Pons (tissue), 1 donor: ENCODE results near the gene ZNRF3.
"Not testable (repeated sequence)": the region's sequence is repeated elsewhere in the genome, so short reads cannot be mapped to it uniquely, and the experiment has no call there.

Experiments
- DNase-seq: peaks from one replicate; pipeline ENCODE4 v3.0.0-alpha.2; 2016; ENCODE audit warnings: low spot score

Gene ZNRF3

DNA sequence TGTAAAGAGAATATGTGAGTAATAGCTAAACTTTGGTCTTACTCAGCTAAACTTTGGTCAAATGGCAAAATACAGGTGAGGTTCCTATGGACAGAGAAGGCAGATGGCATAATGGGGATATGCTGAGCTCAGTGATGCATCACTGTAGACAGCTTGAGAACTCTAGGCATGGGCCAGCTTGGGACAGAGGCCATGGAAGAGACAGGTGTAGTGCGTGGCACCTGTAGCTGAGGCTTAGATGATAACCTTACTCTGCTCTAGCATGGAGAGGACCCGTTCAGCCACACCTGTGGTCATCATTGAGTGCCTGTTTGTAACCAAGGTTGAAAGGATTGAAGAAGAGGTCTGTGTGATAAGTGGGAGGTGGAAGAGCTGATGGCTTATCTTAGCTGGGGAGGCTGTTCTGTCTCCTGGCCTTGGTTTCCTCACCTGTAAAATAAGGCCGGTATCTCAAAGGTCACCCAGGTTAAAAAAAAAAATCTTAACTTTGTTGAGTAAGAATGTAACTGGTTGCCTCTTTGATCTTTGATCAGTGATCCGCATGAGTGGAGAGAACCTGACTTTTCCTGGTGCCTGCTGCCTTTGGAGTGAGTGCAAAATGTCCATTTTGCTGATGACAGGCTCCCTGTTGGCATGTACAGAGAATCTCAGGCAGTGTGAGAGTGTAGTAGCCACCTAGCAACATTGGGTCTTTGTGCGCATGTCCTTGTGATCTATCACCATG is 48.6 kb downstream of the ZNRF3 start:
- DNase-seq = no peak

DNA sequence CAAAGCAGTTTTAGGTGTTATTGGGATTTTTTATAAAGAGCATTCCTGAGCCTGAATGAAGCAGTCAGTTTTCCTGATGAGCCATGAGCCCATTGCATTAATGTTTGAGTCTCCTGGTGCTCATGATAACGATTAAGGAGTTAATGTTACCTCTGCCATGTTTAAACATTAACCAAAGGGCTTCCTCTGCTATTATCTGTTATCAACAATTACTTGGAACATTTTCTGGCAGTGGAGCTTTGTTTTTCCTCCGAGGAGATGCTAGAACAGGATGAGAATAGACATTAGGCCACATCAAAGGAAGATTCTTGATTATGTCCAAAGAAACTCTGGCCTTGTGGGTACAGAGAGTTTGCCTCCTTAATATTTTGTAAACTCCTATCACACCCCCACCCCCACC is 49.9 kb downstream of the ZNRF3 start:
- DNase-seq = no peak

DNA sequence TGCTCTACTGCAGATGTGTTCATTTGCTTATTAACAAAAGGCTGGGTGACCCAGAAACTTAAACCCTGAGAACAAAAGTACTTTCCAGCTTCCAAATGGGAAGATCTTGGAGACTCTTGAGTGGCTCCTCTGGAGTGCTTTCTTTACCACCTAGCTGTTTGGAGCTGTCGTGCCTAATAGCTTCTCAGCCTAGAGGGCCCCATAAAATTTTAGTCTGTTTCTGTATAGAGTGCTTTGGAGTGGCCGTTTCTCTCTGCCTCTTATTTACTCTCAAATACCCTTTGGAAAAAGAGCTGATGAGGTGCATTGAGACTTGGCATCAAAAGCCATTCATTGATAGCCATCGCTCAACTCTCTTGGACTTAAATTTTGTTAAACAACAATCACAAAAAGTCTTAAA is 50.7 kb downstream of the ZNRF3 start:
- DNase-seq = no peak

DNA sequence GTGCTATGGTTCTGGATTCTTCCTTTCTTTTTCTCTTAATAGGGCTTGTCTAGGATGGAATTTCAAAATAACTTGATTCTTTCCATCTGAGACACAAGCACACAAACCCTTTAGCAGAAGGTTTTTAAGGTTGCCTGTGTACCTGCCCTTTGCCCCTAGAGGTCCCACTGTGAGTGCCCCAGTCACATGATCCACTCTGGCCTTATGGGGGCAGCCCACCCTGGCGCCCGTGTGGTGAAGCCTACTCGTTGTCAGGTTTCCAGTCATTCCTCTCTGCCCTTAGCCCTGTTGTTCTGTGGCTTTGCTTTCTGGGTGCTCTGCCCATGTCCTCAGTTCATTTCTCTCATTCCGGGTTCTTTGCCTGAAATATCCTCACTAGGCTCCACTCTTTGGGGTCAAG is 51.8 kb downstream of the ZNRF3 start:
- no peak for DNase-seq

DNA sequence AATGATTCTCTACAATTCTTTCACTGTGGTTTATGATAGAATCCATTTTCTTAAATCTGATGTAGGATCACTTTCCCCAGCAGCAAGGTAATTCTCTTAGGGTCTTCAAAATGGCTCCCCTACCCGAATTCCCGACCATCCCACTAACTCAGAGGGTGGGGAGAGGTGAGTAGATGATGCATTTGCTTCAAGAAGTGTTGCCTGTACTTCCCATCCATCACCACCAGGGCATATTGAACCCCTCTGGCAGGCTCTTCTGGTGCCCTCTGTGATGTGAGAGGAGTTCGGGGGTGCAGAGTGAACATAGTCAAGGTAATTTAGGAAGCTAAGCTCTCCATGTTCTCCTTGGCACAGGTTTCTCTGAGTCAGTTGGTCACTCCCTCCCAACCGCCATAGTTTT is 52.3 kb downstream of the ZNRF3 start:
- no peak for DNase-seq

DNA sequence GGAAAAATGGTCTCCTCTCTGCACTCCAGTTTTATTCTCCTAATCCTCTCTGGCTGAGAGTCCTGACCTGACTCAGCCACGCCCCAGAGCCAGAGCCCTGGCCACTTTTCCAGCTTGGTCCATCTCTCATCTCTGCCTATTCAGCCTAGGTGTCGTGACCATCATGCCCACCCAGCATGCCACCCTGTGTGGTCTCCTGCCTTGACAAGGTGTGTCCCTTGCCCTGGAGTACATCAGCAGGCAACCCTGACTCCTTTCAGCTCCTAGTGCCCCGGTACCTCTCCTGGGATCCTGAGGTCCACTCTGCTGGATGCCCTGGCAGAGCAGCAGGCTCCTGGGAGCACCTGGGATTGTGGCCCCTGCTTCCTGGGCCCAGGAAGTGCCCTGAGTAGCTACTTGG is 52.8 kb downstream of the ZNRF3 start:
- no peak for DNase-seq

DNA sequence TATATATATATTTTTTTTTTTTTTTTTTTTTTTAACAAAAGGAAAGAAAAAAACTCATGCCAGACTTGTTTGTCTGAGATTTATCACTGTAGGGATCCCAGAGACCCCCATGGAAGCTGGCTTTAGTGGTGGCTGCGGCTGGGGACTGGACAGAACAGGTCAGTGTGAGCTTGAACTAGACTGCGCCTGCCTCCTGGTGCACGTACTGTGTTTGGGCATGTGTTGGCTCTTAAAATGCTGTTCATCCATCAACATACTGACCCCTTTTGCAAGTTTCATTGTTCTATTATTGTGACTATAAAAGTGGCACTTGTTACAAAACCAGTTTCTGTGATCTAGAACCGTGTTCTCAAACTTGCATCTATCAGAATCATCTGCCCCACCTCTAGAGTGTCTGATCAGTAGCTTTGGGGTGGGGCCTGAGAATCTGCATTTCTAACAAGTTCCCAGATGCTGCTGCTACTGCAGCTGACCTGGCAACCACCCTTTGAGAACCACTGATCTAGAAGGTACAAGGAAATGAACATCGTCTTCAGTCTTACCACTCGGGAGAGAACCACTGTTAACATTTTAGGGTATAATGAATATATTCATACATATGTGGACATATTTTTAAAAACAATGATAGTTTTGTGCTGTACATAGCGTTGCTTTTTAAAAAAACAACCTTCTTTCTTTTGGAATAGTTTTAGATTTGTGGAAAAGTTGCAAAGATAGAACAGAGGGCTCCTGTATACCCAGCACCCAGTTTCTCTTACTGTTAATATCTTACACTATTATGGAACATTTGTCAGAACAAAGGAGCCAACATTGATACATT is 54.0 kb downstream of the ZNRF3 start:
- no peak for DNase-seq

DNA sequence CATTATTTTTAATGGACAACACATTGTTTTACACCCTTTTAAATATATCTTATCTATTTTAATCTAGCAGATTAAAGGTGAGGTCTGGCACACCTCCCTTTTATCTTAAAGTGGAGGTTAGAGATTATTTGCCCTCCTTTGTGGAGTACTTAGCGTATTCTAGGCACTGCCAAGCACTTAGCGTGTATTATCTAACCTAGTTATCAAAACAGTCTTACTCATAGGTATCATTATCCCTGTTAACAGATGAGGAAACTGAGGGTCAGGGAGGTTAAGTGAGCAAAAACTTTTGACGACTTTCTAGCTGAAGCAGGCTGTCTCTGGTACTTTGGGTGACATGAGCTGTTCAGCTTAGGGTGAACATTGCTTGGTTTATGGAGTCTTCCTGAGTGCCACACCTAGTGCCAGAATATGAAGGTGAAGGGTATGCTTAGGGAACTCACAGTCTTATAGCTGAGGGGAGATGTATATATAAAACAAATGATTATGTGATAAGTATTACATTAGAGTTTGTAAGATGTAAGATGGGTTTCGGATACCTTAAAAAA is 55.0 kb downstream of the ZNRF3 start:
- DNase-seq = no peak

DNA sequence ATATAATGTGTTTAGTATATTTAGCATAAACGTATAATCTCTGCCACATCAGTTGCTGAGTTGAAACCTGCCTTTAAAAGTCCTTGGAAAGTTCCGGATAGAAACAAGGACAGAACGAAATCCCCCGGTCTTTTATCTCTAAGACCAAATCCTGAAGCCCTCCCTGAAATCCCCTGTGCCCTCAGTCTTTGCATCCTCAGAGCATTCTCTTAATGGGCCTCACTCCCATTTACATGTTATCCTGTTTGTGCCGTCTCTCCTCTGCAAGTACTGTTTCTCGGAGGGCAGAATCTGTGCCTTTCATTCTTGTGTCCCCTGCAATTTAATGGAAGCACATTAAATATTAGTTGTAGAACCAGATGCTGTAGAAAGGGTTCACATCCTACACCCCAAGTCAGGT is 56.0 kb downstream of the ZNRF3 start:
- no peak for DNase-seq

DNA sequence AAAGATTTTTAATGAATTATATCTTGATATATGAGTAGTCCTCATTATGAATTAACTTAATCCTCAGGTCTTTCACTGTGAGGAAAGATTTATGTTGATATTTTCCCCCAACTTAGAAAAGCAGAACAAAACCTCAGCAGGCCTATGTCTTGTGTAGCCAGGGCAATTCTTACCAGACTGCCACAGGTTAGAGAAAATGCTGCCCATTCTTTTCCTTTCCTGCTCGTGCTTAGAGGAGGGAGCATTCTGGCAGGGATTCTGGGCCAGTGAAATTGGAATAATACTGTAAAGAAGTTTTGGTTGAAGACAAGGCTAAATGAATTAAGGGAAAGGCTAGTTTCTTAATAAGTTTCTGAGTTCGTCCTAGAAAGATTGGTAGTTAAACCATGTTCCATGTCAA is 56.6 kb downstream of the ZNRF3 start:
- no peak for DNase-seq

DNA sequence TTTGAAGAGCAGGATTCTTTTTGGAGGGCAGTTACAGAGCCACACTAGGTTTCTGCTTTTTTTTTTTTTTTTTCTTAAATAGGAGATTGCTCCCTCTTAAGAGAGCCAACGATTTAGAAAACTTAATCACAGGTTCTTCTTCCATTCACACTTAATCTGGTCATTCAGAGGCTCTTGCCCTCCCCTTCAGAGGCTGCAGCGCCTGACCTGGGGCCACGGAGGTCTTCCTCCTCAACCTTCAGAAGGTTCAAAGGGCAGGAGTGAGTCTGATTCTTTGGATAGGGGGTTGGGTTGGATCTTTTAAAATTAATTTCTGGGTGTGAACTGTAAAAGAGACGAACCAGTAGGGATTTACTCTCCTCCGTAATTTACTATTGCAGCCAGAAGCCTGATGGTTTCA is 57.1 kb downstream of the ZNRF3 start:
- no peak for DNase-seq

DNA sequence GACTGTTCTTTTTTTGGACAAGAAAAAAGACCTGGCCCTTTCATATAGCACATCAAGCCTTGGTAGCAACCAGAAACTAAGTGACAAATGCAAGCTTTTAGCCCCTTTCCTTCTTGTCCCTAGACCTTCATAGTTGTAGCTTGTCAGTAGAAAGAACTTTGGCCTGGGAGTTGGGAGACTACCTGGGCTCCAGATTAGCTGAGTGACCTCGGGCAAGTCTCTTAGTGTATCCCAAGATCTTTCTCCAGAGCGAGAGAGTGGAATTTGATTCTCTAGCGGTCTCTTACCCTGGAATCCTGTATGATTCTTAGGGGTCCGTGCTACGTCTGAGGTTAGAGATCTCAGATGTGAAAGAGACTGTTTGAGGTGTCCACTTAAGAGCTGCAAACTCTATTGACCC is 59.0 kb downstream of the ZNRF3 start:
- DNase-seq = no peak

DNA sequence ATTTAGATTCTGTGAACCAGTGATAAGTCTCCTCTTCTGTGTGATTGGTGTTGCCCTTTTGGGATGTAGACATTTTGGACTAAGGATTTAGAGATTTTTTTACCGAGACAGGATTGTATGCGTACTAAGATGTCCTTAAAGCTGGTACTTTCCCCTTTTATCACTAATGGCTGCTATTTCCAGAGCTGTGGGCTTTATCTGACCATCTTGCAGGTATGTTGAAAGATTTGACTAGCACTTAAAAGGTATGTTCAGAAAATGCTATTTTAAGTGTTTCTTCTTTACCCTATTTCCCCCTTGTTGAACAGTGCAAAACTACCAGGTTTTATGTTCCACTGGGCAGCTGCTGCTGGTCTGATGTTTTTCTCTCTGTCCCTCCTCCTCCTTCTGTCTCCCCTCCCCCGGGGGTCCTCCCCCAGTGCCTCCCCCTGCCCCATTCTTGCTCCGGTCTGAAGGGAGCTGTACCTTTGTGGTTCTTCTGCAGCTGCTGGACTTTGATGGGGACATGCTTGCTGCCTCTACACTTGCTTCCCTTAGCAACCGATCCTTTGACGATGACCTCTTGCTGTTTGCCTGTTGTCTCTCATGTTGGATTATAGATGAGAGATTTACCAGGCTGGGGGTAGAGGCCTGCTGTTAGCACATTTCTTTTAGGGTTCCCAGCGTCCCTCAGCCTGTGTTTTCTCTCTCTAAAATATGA is 59.6 kb downstream of the ZNRF3 start:
- no peak for DNase-seq

DNA sequence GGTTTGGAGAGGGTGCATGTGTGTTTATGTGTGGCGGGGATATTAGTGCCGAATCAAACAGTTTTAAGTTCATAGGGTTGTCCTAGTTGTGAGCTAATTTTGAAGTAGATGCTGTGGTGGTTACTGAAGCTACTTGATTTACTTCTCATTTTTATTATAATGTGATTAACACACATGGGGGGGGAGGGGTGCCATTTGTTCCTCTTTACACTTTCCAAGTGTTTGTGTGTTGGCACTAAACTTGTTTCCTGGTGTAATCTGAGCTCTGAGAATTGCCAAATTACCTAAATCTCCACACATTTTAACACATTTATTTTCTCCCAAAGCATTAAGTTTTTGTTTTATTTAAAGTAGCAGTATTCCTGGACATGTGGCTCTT is 60.1 kb downstream of the ZNRF3 start:
- no peak for DNase-seq

DNA sequence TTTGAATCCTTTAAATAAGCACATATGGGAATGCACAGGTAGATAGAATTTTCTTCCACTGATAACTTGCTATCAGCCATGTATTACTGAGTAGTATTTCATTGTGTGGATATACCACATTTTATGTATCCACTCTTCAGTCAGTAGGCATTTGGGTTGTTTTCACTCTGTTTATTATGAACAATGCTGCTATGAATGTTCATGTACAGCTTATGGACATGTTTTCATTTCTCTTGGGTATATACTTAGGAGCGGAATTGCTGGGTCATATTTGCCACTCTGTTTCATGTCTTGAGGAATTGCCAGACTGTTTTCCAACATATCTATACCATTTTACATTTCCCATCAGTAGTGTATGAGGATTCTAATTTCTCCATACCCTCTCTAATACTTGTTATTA is 63.8 kb downstream of the ZNRF3 start:
- DNase-seq = no peak

DNA sequence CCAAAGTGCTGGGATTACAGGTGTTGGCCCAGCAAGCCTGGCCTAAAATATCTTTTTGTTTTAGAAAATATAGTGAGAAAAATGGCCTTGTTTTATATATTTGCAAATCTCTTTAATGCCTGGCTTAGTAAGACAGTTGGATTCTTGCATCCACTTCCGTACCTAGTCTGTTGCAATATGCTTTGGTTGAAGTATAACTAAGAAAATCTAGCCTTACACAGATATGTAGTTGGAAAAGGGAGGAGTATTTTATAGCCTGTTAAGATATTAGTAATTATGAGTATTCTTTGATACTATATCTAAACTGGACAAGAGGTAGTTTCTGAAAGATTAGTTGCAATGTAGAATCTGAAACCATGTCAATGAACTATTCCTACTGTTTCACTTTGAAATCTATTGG is 65.1 kb downstream of the ZNRF3 start:
- no peak for DNase-seq

DNA sequence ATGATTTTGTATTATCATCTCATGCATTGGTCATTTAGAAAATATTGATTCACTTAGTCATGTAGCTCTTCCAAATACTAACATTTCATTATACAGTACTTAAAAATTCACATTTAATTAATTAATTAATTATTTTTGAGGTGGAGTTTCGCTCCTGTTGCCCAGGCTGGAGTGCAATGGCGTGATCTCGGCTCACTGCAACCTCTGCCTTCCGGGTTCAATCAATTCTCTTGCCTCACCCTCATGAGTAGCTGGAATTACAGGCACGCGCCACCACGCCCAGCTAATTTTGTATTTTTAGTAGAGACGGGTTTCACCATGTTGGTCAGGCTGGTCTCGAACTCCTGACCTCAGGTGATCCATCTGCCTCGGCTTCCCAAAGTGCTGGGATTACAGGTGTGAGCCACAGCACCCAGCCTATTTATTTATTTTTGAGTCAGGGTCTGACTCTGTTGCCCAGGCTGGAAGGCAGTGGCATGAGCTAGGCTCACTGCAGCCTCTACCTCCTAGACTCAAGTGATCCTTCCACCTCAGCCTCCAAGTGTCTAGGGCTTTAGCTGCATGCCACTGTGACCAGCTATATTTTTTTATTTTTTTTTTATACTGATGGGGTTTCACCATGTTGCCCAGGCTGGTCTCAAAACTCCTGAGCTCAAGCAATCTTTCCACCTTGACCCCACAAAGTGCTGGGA is 65.6 kb downstream of the ZNRF3 start:
- not testable (repeated sequence) for DNase-seq

DNA sequence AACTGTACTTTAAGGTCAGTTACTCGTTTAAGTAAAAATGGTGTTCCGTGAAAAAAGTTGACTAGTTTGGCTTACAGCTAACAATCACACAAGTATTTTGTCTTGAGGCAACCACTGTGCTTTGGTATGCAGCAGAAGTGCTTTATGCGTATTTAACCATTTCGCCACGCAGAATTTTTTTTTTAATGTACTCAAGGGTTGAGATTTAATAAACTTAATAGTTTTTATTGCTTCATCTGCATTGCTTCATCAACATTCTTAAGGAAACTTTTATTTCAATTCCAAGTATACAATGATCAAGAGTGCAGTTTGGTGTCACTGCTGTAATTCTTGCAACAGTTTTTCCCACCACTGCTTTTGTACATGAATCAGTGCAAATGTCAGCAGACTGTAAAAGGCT is 66.4 kb downstream of the ZNRF3 start:
- DNase-seq = no peak

DNA sequence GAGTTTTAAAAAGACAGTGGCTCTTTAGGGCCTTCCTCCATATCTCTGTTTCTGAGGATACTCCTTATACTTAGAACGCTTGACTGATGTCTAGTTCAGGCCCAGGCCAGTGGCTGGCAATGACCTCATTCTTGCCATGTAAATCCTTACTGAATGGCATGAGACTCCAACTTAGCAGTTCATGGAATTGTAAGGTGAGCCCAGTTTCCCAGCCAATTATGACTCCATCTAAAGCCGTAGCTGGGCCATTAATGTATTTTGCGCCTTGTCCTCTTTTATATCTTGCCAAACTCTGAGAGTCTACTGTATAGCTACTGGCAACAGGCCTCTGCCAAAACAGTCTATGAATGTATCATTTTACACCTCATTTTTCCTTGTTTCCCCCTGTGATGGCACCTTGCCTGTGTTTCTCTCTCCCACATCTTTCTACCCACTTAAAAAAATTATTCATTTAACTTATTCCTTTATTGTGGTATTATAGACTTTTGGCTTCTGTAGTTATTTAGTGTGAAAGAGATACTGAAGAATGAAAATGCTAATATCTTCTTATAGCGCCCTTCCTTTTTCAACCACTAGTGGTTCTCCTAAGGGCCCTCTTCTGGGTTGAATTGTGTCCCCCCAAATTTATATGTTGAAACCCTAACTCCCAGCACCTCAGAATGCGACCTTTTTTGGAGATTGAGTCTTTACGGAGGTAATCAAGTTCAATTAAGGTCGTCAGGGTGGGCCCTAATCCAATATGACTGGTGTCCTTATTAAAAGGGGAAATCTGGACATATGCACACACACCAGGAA is 67.4 kb downstream of the ZNRF3 start:
- DNase-seq = no peak

DNA sequence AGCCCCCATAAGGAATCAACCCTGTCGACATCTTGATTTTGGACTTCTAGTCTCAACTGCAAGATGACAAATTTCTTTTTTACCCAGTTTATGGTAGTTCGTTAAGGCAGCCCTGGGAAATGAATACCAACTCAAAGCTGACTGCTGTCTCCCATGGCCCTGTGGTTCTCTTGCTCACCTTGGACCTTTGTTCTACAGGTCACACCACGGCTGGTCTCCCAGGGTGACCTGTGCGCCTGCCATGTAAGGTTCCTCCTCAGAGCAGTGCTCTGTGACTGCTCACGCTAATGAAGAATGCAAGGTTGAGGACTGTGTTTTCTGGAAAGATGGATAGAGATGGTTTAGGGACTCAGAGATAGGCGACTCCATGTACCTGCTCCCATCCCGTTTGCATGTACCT is 68.2 kb downstream of the ZNRF3 start:
- no peak for DNase-seq

DNA sequence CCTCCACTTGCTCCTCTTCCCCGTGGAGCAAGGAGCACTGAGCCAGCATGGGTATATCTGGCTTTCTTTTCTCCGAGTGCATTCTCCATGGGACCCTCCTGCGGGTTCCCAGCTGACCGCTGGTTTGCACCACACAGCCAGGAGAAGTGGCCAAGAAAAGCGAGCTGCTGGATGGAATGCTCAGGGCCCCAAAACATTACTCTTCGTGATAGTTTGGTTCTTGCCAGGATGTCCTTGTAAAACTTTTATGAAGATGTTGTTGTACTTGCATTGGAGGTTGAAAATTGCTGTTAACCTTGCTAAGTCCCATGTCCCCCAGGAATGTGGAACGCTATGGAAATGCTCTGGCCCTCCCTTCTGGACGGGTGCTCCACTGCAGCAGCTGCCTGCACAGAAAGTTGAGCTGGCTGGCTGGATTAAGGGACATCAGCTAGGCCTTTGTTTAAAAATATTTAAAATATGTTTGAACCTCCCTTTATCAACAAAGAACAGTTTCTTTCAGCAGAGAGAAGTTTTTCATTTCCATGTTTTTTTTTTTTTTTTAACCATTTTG is 68.7 kb downstream of the ZNRF3 start:
- DNase-seq = no peak
